ENCODE measurements around the gene OAF.
"Not testable (repeated sequence)": the region's sequence is repeated elsewhere in the genome, so short reads cannot be mapped to it uniquely, and the experiment has no call there.

Gene OAF

DNA sequence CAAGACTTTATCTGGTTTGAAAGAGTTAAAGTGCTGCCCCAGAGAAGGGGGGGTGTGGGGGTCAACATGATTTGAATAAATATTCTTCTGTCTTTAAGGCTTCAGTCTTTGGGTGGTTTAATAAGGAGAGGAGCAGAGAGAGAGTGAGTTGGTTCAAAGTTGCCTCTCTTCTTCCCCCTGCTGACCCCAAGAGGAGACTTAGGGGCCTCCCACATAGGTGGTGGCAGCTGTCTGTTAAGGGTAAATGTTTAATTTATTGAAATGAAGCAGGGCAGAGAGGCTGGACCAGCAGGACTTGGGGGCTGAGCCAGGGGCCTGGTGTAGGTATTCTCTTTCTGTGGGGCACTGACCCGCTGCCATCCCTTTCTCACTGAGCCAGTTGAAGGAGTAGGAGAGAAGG lies 34.6 kb downstream of the OAF start:
- DNase-seq: no peak

DNA sequence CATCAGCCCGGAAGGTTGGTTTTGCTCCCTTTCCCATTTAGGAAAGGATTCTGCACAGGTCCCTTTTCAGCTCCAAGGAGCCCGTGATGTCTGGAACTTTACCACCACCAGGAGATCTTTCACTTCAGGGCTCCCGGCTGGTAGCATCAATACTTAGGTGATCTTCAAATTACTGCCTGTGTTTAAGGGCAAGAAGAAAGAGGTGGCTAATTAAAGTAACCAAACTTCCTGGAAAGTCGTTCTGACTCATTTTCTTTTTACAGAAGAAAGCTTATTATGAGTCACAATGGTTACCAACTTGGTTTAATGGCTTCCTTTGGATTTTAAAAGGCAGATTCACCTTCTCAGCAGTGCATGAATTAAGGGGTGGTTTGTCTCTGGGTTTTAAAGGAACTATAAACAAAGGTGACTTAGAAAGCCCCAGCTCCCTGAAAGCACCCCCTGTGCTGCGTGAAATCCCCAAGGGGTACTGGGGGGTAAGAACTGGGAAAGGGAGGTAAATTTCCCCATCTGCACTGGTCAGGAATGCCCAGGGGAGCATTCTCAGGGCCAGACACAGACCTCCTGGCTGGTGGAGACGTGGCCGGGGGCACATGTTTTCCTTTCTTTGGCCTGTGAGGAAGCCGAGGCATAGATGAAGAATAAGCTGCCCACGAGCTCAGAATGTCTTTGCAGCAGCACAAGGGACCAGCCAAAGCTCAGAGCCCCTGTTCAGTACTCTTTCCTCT lies 37.9 kb downstream of the OAF start:
- no peak for DNase-seq

- no peak for DNase-seq
These were observed 38.7 kb downstream of the OAF start for GRCh38 chr11:120249279-120250262.

- not testable (repeated sequence) for DNase-seq
These were observed 42.5 kb downstream of the OAF start for GRCh38 chr11:120253377-120253776.

- DNase-seq: no peak
These were observed 44.1 kb downstream of the OAF start for GRCh38 chr11:120254788-120255518.

DNA sequence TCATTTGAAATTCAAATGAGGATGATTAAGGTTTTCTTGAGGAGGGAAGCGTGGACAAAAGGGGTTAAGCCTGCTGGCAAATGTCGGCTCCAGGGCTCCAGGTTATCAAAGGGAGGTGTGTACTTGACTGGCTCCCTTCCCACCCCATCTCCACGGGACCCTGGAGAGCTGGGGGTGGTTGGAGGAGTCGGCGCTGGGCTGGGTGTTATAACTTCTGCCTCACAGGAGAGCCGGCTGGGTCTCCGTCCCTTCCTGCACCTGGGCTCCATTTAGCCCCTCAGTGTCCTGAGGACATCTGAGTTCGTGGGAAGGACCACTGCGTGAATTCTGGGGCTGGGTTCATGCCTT lies 44.7 kb downstream of the OAF start:
- DNase-seq: no peak

GRCh38 chr11:120256178-120256577 lies 45.3 kb downstream of the OAF start:
- DNase-seq: no peak

DNA sequence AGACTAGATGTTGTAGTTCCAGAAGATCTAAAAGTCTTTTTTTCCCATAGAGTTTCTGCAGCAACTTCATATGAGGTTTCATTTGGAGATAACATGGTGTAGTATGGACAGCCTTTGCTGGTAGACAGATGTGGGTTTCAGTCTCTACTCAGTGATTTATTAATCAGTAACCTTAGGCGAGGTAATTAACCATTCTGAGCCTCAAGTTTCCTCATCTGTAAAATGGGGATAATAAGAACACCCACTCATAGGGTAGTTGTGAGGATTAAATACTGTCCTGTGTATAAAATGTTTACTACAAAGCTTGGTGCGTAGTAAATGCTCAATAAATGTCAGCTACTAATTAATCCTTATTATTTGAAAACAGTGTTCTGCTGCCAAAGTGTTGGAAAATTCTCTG lies 45.9 kb downstream of the OAF start:
- DNase-seq: no peak

DNA sequence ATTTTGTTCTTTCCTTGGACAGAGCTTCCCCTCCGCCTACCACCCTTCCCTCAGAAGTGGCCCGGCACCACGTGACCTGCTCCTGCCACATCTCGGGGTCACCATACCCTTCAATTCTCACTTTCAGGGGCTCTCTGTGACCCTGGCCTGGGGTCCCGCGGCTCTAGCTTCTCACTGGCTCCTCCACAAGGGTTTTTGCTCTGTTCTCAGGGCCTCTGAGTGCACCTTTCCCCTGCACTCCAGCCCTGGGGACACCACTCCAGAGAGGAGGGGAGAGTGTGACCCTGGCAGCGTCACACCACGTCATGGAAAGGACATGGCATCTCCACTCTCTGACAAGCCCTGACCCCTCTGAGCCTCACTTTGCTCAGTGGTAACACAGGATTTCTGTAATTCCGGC lies 46.5 kb downstream of the OAF start:
- DNase-seq: no peak

- DNase-seq: no peak
These were observed 47.8 kb downstream of the OAF start for GRCh38 chr11:120258661-120259060.

DNA sequence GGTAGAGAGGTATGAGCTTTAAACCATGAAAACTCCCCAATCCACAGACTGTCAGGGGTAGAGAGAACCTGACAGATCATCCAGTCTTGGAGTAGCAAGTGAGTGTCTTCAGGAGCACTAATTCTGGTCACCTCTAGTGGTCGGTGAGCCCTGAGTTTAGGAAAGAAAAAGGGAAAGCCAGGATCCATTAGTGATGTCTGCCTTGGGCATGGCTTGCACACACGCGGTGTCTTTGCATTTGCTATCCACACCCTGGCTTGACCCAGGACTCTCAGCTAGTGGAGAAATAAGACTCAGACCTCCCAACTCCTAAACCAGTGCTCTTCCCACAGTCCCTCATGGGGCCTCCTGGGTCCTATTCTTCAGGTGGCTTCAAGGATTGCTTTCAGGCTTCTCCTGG lies 48.4 kb downstream of the OAF start:
- no peak for DNase-seq

GRCh38 chr11:120259988-120260565 lies 49.2 kb downstream of the OAF start:
- DNase-seq: no peak

DNA sequence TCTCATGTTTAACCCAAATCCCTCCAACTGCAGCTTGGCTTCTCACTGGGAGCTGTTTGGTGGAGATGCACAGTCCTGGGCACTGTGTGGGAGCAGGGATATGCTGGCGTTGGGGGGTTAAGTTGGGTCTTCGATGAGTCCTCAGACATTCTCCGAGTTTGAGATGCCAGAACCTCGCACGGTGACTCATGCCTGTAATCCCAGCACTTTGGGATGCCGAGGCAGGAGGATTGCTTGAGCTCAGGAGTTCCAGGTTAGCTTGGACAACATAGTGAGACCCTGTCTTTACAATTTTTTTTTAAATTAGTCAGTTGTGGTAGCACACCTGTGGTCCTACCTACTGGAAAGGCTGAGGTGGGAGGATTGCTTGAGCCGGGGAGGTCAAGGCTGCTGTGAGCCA lies 49.8 kb downstream of the OAF start:
- no peak for DNase-seq

DNA sequence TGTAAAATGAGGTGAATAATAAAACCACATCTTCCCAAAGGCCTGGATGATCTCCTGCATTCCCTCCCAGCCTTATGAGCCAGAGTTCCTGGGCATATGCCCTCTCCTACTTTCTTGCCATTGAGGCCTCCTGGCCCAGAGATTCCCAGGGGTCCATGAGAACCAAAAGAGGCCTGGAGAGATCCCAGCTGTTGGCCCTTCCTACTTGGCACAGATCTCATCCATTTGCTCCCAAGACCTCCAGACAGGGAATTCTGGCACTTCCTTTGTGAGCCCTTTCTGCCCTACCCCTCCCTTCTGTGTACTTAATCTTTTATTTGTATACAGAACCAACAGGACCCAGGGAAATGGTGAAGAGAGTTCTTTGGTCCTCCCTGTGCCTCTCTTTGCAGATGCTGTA lies 50.5 kb downstream of the OAF start:
- DNase-seq: no peak

DNA sequence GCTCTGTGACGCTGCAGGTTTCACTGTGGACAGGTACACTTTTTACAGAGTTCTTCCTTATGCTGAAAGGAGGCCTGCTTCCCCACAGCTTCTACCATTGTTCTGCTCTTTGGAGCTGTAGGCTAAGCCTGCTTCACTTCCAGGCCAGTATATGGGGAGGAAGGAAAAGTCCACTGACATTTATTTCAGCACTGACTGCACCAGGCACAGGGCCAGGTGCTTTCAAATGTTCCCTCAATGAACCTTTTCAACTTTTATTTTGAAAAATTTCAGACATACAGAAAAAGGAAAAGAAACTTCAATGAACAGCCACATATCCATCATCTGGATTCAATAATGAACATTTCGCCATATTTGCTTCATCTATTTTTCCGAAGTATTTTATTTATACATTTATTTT lies 51.1 kb downstream of the OAF start:
- no peak for DNase-seq

DNA sequence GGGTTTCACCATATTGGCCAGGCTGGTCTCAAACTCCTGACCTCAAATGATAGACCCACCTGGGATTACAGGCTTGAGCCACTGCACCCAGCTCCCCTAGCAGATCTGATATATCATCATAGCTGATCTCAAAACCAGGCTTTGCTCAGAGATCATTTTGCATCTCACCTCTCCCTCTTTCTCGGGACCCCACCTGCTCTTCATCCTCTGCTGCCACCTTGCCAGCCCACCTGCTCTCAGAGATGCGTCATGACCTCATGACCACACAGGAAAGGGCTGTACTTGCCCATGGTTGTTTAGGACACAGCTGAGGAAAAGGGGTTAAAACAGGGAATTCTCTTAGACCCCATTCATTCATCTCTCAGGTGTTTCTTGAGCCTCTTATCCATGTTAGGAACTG lies 56.5 kb downstream of the OAF start:
- DNase-seq: no peak

DNA sequence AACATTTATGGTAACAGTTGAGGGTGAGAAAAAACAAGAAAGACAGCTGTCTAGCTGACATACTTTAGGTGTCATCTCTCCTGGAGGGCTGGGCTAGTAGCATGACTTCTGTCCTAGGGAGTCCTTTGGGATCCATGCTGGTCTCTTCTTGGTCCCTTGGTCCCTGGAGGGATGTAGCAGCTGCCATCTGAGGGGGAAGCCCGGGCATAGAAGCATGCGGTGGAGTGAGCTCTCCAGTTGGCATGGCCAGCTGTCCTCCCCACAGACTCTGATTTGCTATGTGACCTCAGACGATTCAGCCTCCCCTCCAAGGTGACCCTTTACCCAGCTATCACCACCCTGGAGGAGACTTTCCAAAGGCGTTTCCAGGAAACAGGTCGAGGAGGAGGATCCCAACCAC lies 57.9 kb downstream of the OAF start:
- no peak for DNase-seq

DNA sequence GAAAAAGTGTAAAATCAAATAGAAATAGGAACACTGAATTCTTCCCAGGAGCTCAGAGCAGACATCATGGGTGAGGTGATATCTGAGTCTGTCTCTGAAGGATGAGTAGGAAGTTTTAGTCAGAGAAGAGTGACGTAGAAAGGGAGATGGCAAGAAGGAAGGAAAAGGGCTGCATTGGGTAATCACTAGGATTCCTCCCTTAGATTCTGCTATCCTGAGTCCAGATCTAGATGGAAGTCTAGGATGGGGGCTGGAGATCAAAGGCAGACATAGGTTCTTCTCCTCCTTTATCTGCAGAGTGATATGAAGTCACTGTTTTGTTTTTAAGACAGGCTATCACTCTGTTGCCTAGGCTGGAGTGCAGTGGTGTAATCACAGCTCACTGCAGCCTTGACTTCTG lies 59.6 kb downstream of the OAF start:
- DNase-seq: no peak

GRCh38 chr11:120271672-120272071 lies 60.8 kb downstream of the OAF start:
- no peak for DNase-seq

DNA sequence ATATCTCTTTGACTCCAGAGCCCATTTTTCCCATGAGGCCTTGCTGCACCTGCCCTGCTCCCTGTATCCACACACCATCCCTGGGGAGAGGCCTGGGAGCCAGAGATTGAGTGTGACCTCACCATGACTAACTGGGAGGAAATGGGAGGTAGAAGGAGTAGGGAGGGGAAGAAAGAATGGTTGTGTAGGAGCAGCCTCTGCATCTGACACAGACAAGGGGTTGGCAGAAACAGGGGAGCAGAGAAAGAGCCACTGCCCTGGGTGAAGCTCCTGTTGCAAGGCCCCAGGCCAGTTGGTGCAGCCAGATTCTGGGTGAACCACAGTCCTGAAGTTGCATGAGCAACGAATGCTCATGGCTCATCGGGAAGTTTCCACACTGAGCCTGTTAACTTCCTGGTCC lies 61.5 kb downstream of the OAF start:
- no peak for DNase-seq

- DNase-seq: no peak
These were observed 62.6 kb downstream of the OAF start for GRCh38 chr11:120273432-120273831.

DNA sequence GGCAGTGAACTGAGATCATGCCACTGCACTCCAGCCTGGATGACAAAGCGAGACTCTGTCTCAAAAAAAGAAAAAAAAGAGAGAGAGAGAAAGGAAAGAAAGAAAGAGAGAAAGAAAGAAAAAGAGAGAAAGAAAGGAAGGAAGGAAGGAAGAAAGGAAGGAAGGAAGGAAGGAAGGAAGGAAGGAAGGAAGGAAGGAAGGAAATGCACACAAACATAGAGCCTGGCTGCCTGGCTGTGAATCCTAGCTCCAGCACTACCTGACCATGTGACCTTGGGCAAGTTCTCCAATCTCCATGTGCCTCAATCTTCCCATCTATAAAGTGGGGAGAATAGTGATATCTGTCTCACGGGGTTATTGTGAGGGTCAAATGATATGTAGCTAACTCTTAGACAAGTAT lies 63.1 kb downstream of the OAF start:
- DNase-seq: not testable (repeated sequence)

- DNase-seq: no peak
These were observed 68.7 kb downstream of the OAF start for GRCh38 chr11:120279502-120279901.

All from NCI-H510A treated with DMSO at 0.1 percent for 48 hours (cell line).